ENCODE results near the gene CCDC110. TPM values are rescaled to one million over a fixed set of nuclear protein-coding genes. Genes with fewer than 3 reads are reported as not detected.

CCDC110 gene
- polyA plus RNA-seq, 4 donors = 2.2 to 2.7 (median 2.5) TPM

- DNase-seq (ENCODE audit: low read depth in 4 of 4, low spot score in 3 of 4) = no peak
Observed at GRCh38 chr4:185473247-185473646, 1.7 kb upstream of the CCDC110 start.

GRCh38 chr4:185472103-185472542 is 590 bp upstream of the CCDC110 start:
- DNase-seq (ENCODE audit: low read depth in 4 of 4, low spot score in 3 of 4) = peak in 1 of 4 donors; percentile 12

- DNase-seq (ENCODE audit: low read depth in 4 of 4, low spot score in 3 of 4) = peak in 3 of 4 donors; percentile 35 to 53 (median 40)
Observed at GRCh38 chr4:185470501-185471195, 885 bp downstream of the CCDC110 start.

GRCh38 chr4:185469580-185470154 is 1.9 kb downstream of the CCDC110 start:
- DNase-seq (ENCODE audit: low read depth in 4 of 4, low spot score in 3 of 4) = no peak

- DNase-seq (ENCODE audit: low read depth in 4 of 4, low spot score in 3 of 4) = no peak
Observed at GRCh38 chr4:185468999-185469398, 2.5 kb downstream of the CCDC110 start.

- no peak for DNase-seq (ENCODE audit: low read depth in 4 of 4, low spot score in 3 of 4)
Observed at GRCh38 chr4:185467991-185468390, 3.5 kb downstream of the CCDC110 start.

- no peak for DNase-seq (ENCODE audit: low read depth in 4 of 4, low spot score in 3 of 4)
Observed at GRCh38 chr4:185467101-185467500, 4.4 kb downstream of the CCDC110 start.

GRCh38 chr4:185465707-185466106 is 5.8 kb downstream of the CCDC110 start:
- no peak for DNase-seq (ENCODE audit: low read depth in 4 of 4, low spot score in 3 of 4)

- no peak for DNase-seq (ENCODE audit: low read depth in 4 of 4, low spot score in 3 of 4)
Observed at GRCh38 chr4:185464887-185465286, 6.6 kb downstream of the CCDC110 start.

GRCh38 chr4:185464183-185464582 is 7.3 kb downstream of the CCDC110 start:
- DNase-seq (ENCODE audit: low read depth in 4 of 4, low spot score in 3 of 4) = no peak

- no peak for DNase-seq (ENCODE audit: low read depth in 4 of 4, low spot score in 3 of 4)
Observed at GRCh38 chr4:185463541-185463940, 8.0 kb downstream of the CCDC110 start.

- DNase-seq (ENCODE audit: low read depth in 4 of 4, low spot score in 3 of 4) = no peak
Observed at GRCh38 chr4:185461565-185461964, 10.0 kb downstream of the CCDC110 start.

GRCh38 chr4:185457136-185457535 is 14.4 kb downstream of the CCDC110 start:
- no peak for DNase-seq (ENCODE audit: low read depth in 4 of 4, low spot score in 3 of 4)

- no peak for DNase-seq (ENCODE audit: low read depth in 4 of 4, low spot score in 3 of 4)
Observed at GRCh38 chr4:185456131-185456530, 15.4 kb downstream of the CCDC110 start.

- DNase-seq (ENCODE audit: low read depth in 4 of 4, low spot score in 3 of 4) = no peak
Observed at GRCh38 chr4:185445209-185445608, 26.3 kb downstream of the CCDC110 start.

GRCh38 chr4:185441479-185441878 is 30.1 kb downstream of the CCDC110 start:
- no peak for DNase-seq (ENCODE audit: low read depth in 4 of 4, low spot score in 3 of 4)

GRCh38 chr4:185437809-185438208 is 33.7 kb downstream of the CCDC110 start:
- DNase-seq (ENCODE audit: low read depth in 4 of 4, low spot score in 3 of 4) = no peak

- DNase-seq (ENCODE audit: low read depth in 4 of 4, low spot score in 3 of 4) = no peak
Observed at GRCh38 chr4:185435466-185435865, 36.1 kb downstream of the CCDC110 start.

- no peak for DNase-seq (ENCODE audit: low read depth in 4 of 4, low spot score in 3 of 4)
Observed at GRCh38 chr4:185429660-185430059, 41.9 kb downstream of the CCDC110 start.

- DNase-seq (ENCODE audit: low read depth in 4 of 4, low spot score in 3 of 4) = no peak
Observed at GRCh38 chr4:185426960-185427688, 44.4 kb downstream of the CCDC110 start.

- peak; percentile 82 to 92 (median 87) for DNase-seq (ENCODE audit: low read depth in 4 of 4, low spot score in 3 of 4)
Observed at GRCh38 chr4:185425647-185426352, 45.7 kb downstream of the CCDC110 start, which contains the start of gene UFSP2. UFSP2 (minus strand) TSS chr4:185425964; CDS start chr4:185425868, 96 bp downstream.

All from right renal pelvis (tissue), 4 donors.